WTC11 (cell line): ENCODE measurements around the gene KLHL40. TPM values are rescaled to one million over a fixed set of nuclear protein-coding genes. Genes with fewer than 3 reads are reported as not detected.

Source experiments
- ATAC-seq: fragments of 200-7000 bp; cut with Tn5 transposase; 2 replicates; pipeline ENCODE4 v1.10.0; 2021; ENCODE audit warnings: mild to moderate bottlenecking, moderate library complexity
- CTCF ChIA-PET: fragments of 300-600 bp; sonication (Branson Sonifier 250); formaldehyde crosslinking; loops from one replicate; lab custom pipeline; 2021; ENCODE audit warnings: antibody characterized with exemption; lab: Charles Lee
- POLR2A ChIA-PET: fragments of 350-600 bp; sonication (Branson Sonifier 250); formaldehyde crosslinking; loops from one replicate; lab custom pipeline; 2021; ENCODE audit warnings: antibody characterized with exemption; lab: Charles Lee
- DNase-seq: peaks from one replicate; pipeline ENCODE4 v3.0.0; 2021; ENCODE audit warnings: low spot score
- H3K27ac Mint-ChIP-seq: 2 replicates; pipeline ENCODE4 v1.8.0; 2021; ENCODE audit warnings: mixed read lengths
- H3K27me3 Mint-ChIP-seq: 2 replicates; pipeline ENCODE4 v1.8.0; 2021; ENCODE audit warnings: low read depth, mild to moderate bottlenecking, moderate library complexity, mixed read lengths
- H3K36me3 Mint-ChIP-seq: 2 replicates; pipeline ENCODE4 v1.8.0; 2021; ENCODE audit warnings: mixed read lengths
- H3K4me1 Mint-ChIP-seq: 2 replicates; pipeline ENCODE4 v1.8.0; 2022; ENCODE audit warnings: mixed read lengths
- H3K4me3 Mint-ChIP-seq: 2 replicates; pipeline ENCODE4 v1.8.0; 2021; ENCODE audit warnings: mild to moderate bottlenecking, moderate library complexity, mixed read lengths
- H3K9me3 Mint-ChIP-seq: 2 replicates; pipeline ENCODE4 v1.8.0; 2021; ENCODE audit warnings: mixed read lengths
- ESRRA ChIP-seq: sonication (generic); formaldehyde crosslinking; IDR thresholded peaks from 2 replicates; pipeline ENCODE4 v1.8.1; 2022; ENCODE audit warnings: mild to moderate bottlenecking, missing genetic modification reagents, borderline replicate concordance
- GABPB1 ChIP-seq: sonication (generic); formaldehyde crosslinking; IDR thresholded peaks from 2 replicates; pipeline ENCODE4 v1.8.1; 2023; ENCODE audit warnings: mild to moderate bottlenecking, missing genetic modification reagents
- JAZF1 ChIP-seq: fragments of 250-450 bp; sonication (Bioruptor Pico); IDR thresholded peaks from 2 replicates; pipeline ENCODE4 v1.9.0; 2021; ENCODE audit warnings: moderate library complexity, mild to moderate bottlenecking, inconsistent platforms
- NFATC4 ChIP-seq: fragments of 250-450 bp; sonication (Bioruptor Pico); IDR thresholded peaks from 2 replicates; pipeline ENCODE4 v1.9.0; 2021; ENCODE audit warnings: mild to moderate bottlenecking
- NFYB ChIP-seq: sonication (generic); formaldehyde crosslinking; conservative IDR thresholded peaks from 2 replicates; pipeline ENCODE4 v1.8.0; 2022; ENCODE audit warnings: low read depth, missing genetic modification reagents
- NR1H2 ChIP-seq: sonication (generic); formaldehyde crosslinking; IDR thresholded peaks from 2 replicates; pipeline ENCODE4 v1.9.0; 2021; ENCODE audit warnings: mild to moderate bottlenecking, moderate library complexity, missing genetic modification reagents
- RORB ChIP-seq: fragments of 250-450 bp; sonication (Bioruptor Pico); IDR thresholded peaks from 2 replicates; pipeline ENCODE4 v1.9.0; 2021; ENCODE audit warnings: mild to moderate bottlenecking
- SMAD3 ChIP-seq: sonication (generic); formaldehyde crosslinking; IDR thresholded peaks from 2 replicates; pipeline ENCODE4 v1.8.0; 2022; ENCODE audit warnings: missing genetic modification reagents, mild to moderate bottlenecking, borderline replicate concordance
- SMAD4 ChIP-seq: sonication (generic); formaldehyde crosslinking; IDR thresholded peaks from 2 replicates; pipeline ENCODE4 v1.8.0; 2022; ENCODE audit warnings: mild to moderate bottlenecking, missing genetic modification reagents
- TCF7 ChIP-seq: sonication (generic); formaldehyde crosslinking; IDR thresholded peaks from 2 replicates; pipeline ENCODE4 v1.8.0; 2022; ENCODE audit warnings: mild to moderate bottlenecking, low read depth, missing genetic modification reagents, moderate library complexity
- TP53 ChIP-seq: sonication (generic); formaldehyde crosslinking; IDR thresholded peaks from 2 replicates; pipeline ENCODE4 v1.8.1; 2023; ENCODE audit warnings: mild to moderate bottlenecking, missing genetic modification reagents
- ZNF219 ChIP-seq: sonication (generic); formaldehyde crosslinking; IDR thresholded peaks from 2 replicates; pipeline ENCODE4 v1.8.0; 2023; ENCODE audit warnings: missing genetic modification reagents, mild to moderate bottlenecking, borderline replicate concordance
- ZNF263 ChIP-seq: sonication (generic); formaldehyde crosslinking; IDR thresholded peaks from 2 replicates; pipeline ENCODE4 v1.8.1; 2022; ENCODE audit warnings: low read depth, mild to moderate bottlenecking, moderate library complexity, missing genetic modification reagents
- ZNF317 ChIP-seq: sonication (generic); formaldehyde crosslinking; IDR thresholded peaks from 2 replicates; pipeline ENCODE4 v1.8.1; 2023; ENCODE audit warnings: low read depth, mild to moderate bottlenecking, moderate library complexity, missing genetic modification reagents, borderline replicate concordance
- ZNF423 ChIP-seq: fragments of 250-450 bp; sonication (Bioruptor Pico); IDR thresholded peaks from 2 replicates; pipeline ENCODE4 v2.1.2; 2022; ENCODE audit warnings: mild to moderate bottlenecking, moderate library complexity
- total RNA-seq: library from RNA; stranded (reverse); gene quantifications from 3 replicates; pipeline ENCODE4 v1.2.3, GENCODE V29; 2021
- TF ChIP-seq, protein P1 (sequence below): sonication (generic); formaldehyde crosslinking; IDR thresholded peaks from 2 replicates; pipeline ENCODE4 v1.8.0; 2022; ENCODE audit warnings: missing genetic modification reagents
- TF ChIP-seq, protein P2 (sequence below): fragments of 250-450 bp; sonication (Bioruptor Pico); IDR thresholded peaks from 2 replicates; pipeline ENCODE4 v2.1.2; 2022; ENCODE audit warnings: mild to moderate bottlenecking, moderate library complexity
- TF ChIP-seq, protein P3 (sequence below): sonication (generic); formaldehyde crosslinking; IDR thresholded peaks from 2 replicates; pipeline ENCODE4 v1.8.0; 2022; ENCODE audit warnings: mild to moderate bottlenecking, missing genetic modification reagents
- TF ChIP-seq, protein P4 (sequence below): sonication (generic); formaldehyde crosslinking; IDR thresholded peaks from 2 replicates; pipeline ENCODE4 v1.8.1; 2023; ENCODE audit warnings: mild to moderate bottlenecking, missing genetic modification reagents, moderate library complexity
- TF ChIP-seq, protein P5 (sequence below): sonication (generic); formaldehyde crosslinking; IDR thresholded peaks from 2 replicates; pipeline ENCODE4 v1.8.0; 2022; ENCODE audit warnings: mild to moderate bottlenecking, missing genetic modification reagents

The KLHL40 gene
- total RNA-seq, 1 experiment from 2014 or later: not detected

DNA sequence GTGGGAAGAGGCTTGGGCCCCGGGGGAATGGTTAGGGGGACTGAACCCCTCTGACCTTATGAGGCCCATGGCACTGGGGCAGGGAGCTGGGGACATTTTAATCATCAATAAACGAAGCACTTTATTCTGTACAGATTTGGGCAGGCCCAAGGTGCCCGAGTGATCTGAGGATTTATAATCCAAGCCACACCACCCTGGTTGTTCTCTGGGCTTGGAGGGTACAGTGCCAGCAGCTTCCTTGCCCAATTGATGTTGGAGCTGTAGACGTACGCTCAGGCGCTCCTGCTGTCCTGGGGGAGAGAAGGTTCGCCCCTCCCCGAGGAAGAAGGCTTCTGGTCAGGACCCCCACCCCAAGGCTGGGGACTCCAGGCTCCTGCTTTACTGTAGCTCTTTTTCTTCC lies 19.3 kb upstream of the KLHL40 start:
- H3K27ac Mint-ChIP-seq: no peak overlapping the region
- TF ChIP-seq, protein P1, sequence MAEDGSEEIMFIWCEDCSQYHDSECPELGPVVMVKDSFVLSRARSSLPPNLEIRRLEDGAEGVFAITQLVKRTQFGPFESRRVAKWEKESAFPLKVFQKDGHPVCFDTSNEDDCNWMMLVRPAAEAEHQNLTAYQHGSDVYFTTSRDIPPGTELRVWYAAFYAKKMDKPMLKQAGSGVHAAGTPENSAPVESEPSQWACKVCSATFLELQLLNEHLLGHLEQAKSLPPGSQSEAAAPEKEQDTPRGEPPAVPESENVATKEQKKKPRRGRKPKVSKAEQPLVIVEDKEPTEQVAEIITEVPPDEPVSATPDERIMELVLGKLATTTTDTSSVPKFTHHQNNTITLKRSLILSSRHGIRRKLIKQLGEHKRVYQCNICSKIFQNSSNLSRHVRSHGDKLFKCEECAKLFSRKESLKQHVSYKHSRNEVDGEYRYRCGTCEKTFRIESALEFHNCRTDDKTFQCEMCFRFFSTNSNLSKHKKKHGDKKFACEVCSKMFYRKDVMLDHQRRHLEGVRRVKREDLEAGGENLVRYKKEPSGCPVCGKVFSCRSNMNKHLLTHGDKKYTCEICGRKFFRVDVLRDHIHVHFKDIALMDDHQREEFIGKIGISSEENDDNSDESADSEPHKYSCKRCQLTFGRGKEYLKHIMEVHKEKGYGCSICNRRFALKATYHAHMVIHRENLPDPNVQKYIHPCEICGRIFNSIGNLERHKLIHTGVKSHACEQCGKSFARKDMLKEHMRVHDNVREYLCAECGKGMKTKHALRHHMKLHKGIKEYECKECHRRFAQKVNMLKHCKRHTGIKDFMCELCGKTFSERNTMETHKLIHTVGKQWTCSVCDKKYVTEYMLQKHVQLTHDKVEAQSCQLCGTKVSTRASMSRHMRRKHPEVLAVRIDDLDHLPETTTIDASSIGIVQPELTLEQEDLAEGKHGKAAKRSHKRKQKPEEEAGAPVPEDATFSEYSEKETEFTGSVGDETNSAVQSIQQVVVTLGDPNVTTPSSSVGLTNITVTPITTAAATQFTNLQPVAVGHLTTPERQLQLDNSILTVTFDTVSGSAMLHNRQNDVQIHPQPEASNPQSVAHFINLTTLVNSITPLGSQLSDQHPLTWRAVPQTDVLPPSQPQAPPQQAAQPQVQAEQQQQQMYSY (CRISPR knock-in tag): no peak
- TF ChIP-seq ZNF423 (CRISPR knock-in tag): no peak
- no peak for TF ChIP-seq SMAD3 (CRISPR knock-in tag)
- no peak for TF ChIP-seq RORB (CRISPR knock-in tag)
- TF ChIP-seq NFATC4 (CRISPR knock-in tag): no peak
- TF ChIP-seq NFYB (CRISPR knock-in tag): no peak
- peaks cover 9% of the 10 kb centered on the region for H3K9me3 Mint-ChIP-seq
- CTCF ChIA-PET: interaction anchor here (1.0 kb wide), 2 partner anchors 45 to 84 kb away, joined by 3 to 4 read pairs; no protein-coding TSS in a partner anchor
- H3K27me3 Mint-ChIP-seq: peaks cover 3% of the 10 kb centered on the region
- no peaks in the 10 kb centered on the region; the same call in 1 of the 2 replicates for H3K36me3 Mint-ChIP-seq
- ATAC-seq: no peak
- no peak overlapping the region for H3K4me3 Mint-ChIP-seq
- DNase-seq: no peak
- H3K4me1 Mint-ChIP-seq: peaks cover 8% of the 10 kb centered on the region
- POLR2A ChIA-PET: interaction anchor here (1.0 kb wide), 1 partner anchor 66 kb away, joined by 4 read pairs; no protein-coding TSS in a partner anchor

DNA sequence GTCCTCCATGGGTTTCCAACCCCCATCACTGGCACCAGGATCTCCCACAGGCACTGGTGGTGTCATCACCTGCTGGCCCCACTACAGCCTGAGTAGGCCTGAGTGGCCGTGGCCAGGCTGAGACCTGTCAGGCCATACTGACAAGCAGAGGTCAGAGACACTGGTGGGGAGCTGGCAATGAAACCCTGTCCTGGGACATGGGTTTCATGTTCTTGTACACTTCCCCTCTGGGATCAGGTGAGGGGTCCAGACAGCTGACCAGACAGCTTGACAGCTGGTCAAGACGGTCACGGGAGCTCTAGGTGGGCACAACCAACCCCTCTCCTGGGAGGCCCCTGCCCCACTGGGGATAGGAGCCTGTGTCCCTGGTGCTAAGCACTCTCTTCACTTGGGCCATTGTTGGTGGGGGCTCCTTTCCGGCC lies 18.7 kb upstream of the KLHL40 start:
- ATAC-seq (no peak), DNase-seq (no peak)
- no peaks in the 10 kb centered on the region for H3K36me3 Mint-ChIP-seq
- ChIA-PET CTCF (no interaction called here), POLR2A (interaction anchor here (1.0 kb wide), 1 partner anchor 66 kb away, joined by 4 read pairs; no protein-coding TSS in a partner anchor)
- H3K4me3 Mint-ChIP-seq: no peak overlapping the region
- peaks cover 11% of the 10 kb centered on the region for H3K9me3 Mint-ChIP-seq
- H3K4me1 Mint-ChIP-seq: peaks cover 8% of the 10 kb centered on the region
- TF ChIP-seq GABPB1 (no peak), NFYB (CRISPR knock-in tag) (no peak), ZNF317 (CRISPR knock-in tag) (no peak), ESRRA (CRISPR knock-in tag) (no peak), ZNF219 (CRISPR knock-in tag) (no peak), RORB (CRISPR knock-in tag) (no peak), TCF7 (CRISPR knock-in tag) (no peak)
- TF ChIP-seq, protein P2, sequence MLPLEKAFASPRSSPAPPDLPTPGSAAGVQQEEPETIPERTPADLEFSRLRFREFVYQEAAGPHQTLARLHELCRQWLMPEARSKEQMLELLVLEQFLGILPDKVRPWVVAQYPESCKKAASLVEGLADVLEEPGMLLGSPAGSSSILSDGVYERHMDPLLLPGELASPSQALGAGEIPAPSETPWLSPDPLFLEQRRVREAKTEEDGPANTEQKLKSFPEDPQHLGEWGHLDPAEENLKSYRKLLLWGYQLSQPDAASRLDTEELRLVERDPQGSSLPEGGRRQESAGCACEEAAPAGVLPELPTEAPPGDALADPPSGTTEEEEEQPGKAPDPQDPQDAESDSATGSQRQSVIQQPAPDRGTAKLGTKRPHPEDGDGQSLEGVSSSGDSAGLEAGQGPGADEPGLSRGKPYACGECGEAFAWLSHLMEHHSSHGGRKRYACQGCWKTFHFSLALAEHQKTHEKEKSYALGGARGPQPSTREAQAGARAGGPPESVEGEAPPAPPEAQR (CRISPR knock-in tag): no peak
- H3K27me3 Mint-ChIP-seq: peaks cover 3% of the 10 kb centered on the region
- H3K27ac Mint-ChIP-seq: no peak overlapping the region

DNA sequence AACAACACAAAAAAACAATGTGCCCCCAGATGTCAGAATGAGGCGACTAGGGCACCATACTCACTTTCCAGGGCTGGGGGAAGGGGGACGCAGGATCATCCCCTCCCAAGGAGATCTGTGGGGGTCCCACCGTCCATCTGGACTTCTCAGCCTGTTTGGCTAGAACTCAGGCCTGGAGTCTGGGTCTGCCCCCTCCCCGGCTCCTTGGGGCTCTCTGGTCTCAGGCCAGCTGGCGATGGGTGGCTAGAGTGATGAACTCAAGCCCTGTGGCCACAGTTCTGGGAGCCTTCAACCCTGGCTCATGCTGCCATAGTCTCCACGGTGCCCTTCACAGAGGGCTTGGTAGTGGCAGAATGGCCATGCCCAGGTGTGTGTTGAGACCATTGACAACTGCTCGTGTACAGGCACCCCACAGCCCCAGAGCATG lies 18.2 kb upstream of the KLHL40 start:
- no peak overlapping the region for H3K27ac Mint-ChIP-seq
- ATAC-seq: no peak
- CTCF ChIA-PET: no interaction called here

More for the DNA sequence above, 18.2 kb upstream of the KLHL40 start:
- TF ChIP-seq JAZF1 (CRISPR knock-in tag) (no peak), ZNF317 (CRISPR knock-in tag) (no peak), ZNF263 (CRISPR knock-in tag) (no peak), SMAD4 (CRISPR knock-in tag) (no peak), RORB (CRISPR knock-in tag) (no peak), TP53 (CRISPR knock-in tag) (no peak), NR1H2 (CRISPR knock-in tag) (no peak), SMAD3 (CRISPR knock-in tag) (no peak), TCF7 (CRISPR knock-in tag) (no peak)
- TF ChIP-seq, protein P3, sequence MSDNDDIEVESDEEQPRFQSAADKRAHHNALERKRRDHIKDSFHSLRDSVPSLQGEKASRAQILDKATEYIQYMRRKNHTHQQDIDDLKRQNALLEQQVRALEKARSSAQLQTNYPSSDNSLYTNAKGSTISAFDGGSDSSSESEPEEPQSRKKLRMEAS (CRISPR knock-in tag): no peak
- TF ChIP-seq, protein P4, sequence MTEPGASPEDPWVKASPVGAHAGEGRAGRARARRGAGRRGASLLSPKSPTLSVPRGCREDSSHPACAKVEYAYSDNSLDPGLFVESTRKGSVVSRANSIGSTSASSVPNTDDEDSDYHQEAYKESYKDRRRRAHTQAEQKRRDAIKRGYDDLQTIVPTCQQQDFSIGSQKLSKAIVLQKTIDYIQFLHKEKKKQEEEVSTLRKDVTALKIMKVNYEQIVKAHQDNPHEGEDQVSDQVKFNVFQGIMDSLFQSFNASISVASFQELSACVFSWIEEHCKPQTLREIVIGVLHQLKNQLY (CRISPR knock-in tag): no peak
- TF ChIP-seq, protein P5, sequence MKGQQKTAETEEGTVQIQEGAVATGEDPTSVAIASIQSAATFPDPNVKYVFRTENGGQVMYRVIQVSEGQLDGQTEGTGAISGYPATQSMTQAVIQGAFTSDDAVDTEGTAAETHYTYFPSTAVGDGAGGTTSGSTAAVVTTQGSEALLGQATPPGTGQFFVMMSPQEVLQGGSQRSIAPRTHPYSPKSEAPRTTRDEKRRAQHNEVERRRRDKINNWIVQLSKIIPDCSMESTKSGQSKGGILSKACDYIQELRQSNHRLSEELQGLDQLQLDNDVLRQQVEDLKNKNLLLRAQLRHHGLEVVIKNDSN: no peak
- peaks cover 3% of the 10 kb centered on the region for H3K27me3 Mint-ChIP-seq
- H3K36me3 Mint-ChIP-seq: no peaks in the 10 kb centered on the region
- POLR2A ChIA-PET: no interaction called here
- peaks cover 8% of the 10 kb centered on the region for H3K4me1 Mint-ChIP-seq
- peaks cover 14% of the 10 kb centered on the region for H3K9me3 Mint-ChIP-seq
- no peak for DNase-seq
- no peak overlapping the region for H3K4me3 Mint-ChIP-seq
